ENCODE measurements around the gene IQCF2. TPM values are rescaled to one million over a fixed set of nuclear protein-coding genes. Genes with fewer than 3 reads are reported as not detected.
"Not testable (repeated sequence)": the region's sequence is repeated elsewhere in the genome, so short reads cannot be mapped to it uniquely, and the experiment has no call there.

IQCF2 gene
- total RNA-seq, 1 donor from 2014 or later = not detected

DNA sequence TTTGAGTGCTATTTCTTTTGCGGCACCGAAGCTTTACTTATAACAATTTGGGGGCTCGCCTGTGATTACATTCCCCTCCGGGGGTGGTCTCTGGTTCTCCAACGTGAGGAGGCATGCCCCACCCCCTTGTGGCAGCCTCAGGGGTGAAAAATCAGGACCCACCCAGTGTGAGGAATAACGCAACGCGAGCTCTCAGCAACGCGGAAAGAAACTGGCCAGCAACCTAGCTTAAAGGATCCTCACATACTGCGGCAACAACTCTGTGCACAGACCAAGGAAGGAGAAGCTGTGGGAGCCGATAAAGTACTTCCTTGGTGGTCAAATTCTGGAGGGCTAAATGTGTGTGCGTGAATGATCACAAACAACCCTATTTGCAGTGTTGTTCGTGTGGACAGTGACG, 36.0 kb downstream of the IQCF2 start:
- Histone ChIP-seq H3K27me3 (ENCODE audit: low read depth) (peaks cover 61% of the 10 kb centered on the region), H3K36me3 (no peaks in the 10 kb centered on the region), H3K27ac (replicated peaks) (no peak overlapping the region), H3K4me1 (no peaks in the 10 kb centered on the region), H3K4me3 (no peak overlapping the region), H3K9me3 (replicated peaks) (no peaks in the 10 kb centered on the region)
- no peak for DNase-seq
- TF ChIP-seq, protein P1, sequence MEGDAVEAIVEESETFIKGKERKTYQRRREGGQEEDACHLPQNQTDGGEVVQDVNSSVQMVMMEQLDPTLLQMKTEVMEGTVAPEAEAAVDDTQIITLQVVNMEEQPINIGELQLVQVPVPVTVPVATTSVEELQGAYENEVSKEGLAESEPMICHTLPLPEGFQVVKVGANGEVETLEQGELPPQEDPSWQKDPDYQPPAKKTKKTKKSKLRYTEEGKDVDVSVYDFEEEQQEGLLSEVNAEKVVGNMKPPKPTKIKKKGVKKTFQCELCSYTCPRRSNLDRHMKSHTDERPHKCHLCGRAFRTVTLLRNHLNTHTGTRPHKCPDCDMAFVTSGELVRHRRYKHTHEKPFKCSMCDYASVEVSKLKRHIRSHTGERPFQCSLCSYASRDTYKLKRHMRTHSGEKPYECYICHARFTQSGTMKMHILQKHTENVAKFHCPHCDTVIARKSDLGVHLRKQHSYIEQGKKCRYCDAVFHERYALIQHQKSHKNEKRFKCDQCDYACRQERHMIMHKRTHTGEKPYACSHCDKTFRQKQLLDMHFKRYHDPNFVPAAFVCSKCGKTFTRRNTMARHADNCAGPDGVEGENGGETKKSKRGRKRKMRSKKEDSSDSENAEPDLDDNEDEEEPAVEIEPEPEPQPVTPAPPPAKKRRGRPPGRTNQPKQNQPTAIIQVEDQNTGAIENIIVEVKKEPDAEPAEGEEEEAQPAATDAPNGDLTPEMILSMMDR (IDR thresholded peaks at IDR 0.05; ENCODE audit: borderline replicate concordance) = no peak
- intact Hi-C loops (cut with micrococcal nuclease) = no loop called here

- H3K9me3 ChIP-seq (replicated peaks); H3K4me3 ChIP-seq; intact Hi-C loops (cut with micrococcal nuclease): not testable (repeated sequence)
These were observed 38.6 kb downstream of the IQCF2 start for GRCh38 chr3:51900043-51900442.

DNA sequence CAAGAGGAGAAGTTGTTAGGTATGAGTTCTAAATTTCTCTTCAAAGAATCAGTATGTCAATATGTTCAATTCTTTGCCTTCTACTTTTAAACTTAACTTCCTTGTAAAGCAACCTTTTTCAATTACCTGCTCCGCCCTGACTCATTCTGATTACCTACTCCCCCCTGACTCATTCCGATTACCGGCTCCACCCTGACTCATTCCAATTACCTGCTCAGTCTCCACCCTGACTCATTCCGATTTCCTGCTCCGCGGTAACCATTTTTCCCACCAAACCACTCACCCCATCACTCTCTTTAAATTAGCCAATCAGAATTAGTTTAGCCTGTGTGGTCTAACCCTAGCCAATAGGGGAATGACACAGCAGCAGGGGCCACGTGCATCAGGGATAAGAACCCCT, 40.9 kb downstream of the IQCF2 start:
- H3K4me3 ChIP-seq; H3K27ac ChIP-seq (replicated peaks); DNase-seq; H3K4me1 ChIP-seq; intact Hi-C loops (cut with micrococcal nuclease); H3K36me3 ChIP-seq: not testable (repeated sequence)
- Histone ChIP-seq H3K9me3 (replicated peaks) (peaks cover 12% of the 10 kb centered on the region), H3K27me3 (ENCODE audit: low read depth) (peaks cover 23% of the 10 kb centered on the region)

More at GRCh38 chr3:51900043-51900442, 38.6 kb downstream of the IQCF2 start:
- not testable (repeated sequence) for H3K36me3 ChIP-seq; H3K4me1 ChIP-seq; DNase-seq; H3K27ac ChIP-seq (replicated peaks)
- H3K27me3 ChIP-seq (ENCODE audit: low read depth) = peaks cover 40% of the 10 kb centered on the region

- Histone ChIP-seq H3K4me3 (no peak overlapping the region), H3K27me3 (ENCODE audit: low read depth) (peaks cover 17% of the 10 kb centered on the region), H3K9me3 (replicated peaks) (peaks cover 19% of the 10 kb centered on the region), H3K4me1 (no peaks in the 10 kb centered on the region), H3K27ac (replicated peaks) (no peak overlapping the region), H3K36me3 (no peaks in the 10 kb centered on the region)
- DNase-seq = no peak
- TF ChIP-seq, protein P1 (IDR thresholded peaks at IDR 0.05; ENCODE audit: borderline replicate concordance) = no peak
- intact Hi-C loops (cut with micrococcal nuclease) = no loop called here
These were observed 42.8 kb downstream of the IQCF2 start for GRCh38 chr3:51904034-51904823.

DNA sequence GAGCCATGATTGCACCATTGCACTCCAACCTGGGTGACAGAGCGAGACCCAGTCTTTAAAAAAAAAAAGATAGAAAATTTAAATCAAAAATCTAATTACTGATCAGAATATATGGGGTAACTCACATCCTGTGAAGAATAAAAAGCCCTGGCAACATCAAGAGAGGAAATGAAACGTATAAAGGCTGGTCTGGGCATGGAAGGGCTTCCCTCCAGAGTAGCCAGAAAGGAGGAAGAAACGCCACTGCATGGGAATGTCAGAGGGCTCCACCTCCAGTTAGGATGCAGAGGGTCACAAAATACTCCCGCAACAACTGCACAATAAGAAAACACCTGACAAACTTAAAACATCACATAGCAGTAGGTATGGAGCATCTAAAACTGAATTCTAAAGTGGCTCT, 46.6 kb downstream of the IQCF2 start:
- H3K4me3 ChIP-seq = no peak overlapping the region
- H3K27ac ChIP-seq (replicated peaks) = no peak overlapping the region
- TF ChIP-seq, protein P1 (IDR thresholded peaks at IDR 0.05; ENCODE audit: borderline replicate concordance) = no peak

More for the DNA sequence above, 46.6 kb downstream of the IQCF2 start:
- H3K9me3 ChIP-seq (replicated peaks) = peaks cover 20% of the 10 kb centered on the region
- intact Hi-C loops (cut with micrococcal nuclease) = no loop called here
- no peaks in the 10 kb centered on the region for H3K36me3 ChIP-seq
- no peaks in the 10 kb centered on the region for H3K4me1 ChIP-seq
- no peaks in the 10 kb centered on the region for H3K27me3 ChIP-seq (ENCODE audit: low read depth)
- no peak for DNase-seq

Other genes starting within 250 kb of the IQCF2 start
- gene TEX264, start 190.4 kb upstream of the IQCF2 start, total RNA-seq = 33.9 TPM
- 0.41 TPM for gene GRM2, start 154.5 kb upstream of the IQCF2 start, total RNA-seq
- not detected for gene IQCF6, start 82.4 kb upstream of the IQCF2 start, total RNA-seq
- not detected for gene IQCF5, start 14.0 kb downstream of the IQCF2 start, total RNA-seq
- not detected for gene IQCF1, start 41.7 kb downstream of the IQCF2 start, total RNA-seq
- gene RRP9, start 80.3 kb downstream of the IQCF2 start, total RNA-seq = 8.6 TPM
- 14.3 TPM for gene PARP3, start 80.7 kb downstream of the IQCF2 start, total RNA-seq
- gene GPR62, start 93.8 kb downstream of the IQCF2 start, total RNA-seq = 0.16 TPM
- gene PCBP4, start 105.8 kb downstream of the IQCF2 start, total RNA-seq = 73.0 TPM
- 14.6 TPM for gene ABHD14B, start 112.4 kb downstream of the IQCF2 start, total RNA-seq
- gene ABHD14A, start 113.4 kb downstream of the IQCF2 start, total RNA-seq = 25.8 TPM
- gene ACY1, start 121.9 kb downstream of the IQCF2 start, total RNA-seq = 20.2 TPM
- 621 TPM for gene RPL29, start 134.3 kb downstream of the IQCF2 start, total RNA-seq
- 23.1 TPM for gene DUSP7, start 195.0 kb downstream of the IQCF2 start, total RNA-seq

Data from left ventricle myocardium inferior (tissue), 1 donor.